H1 (cell line): ENCODE measurements around the gene SPRR1A. TPM values are rescaled to one million over a fixed set of nuclear protein-coding genes. Genes with fewer than 3 reads are reported as not detected.

Source experiments
- CTCF ChIP-seq, 3 experiments: IDR thresholded peaks; 1 replicate in 2 of 3; 2 replicates in 1 of 3; pipeline versions ENCODE4 v1.5.1 to v1.6.1; 2011; ENCODE audit warnings: low read length in 3 of 3, mild to moderate bottlenecking in 3 of 3, inconsistent platforms in 2 of 3, low read depth in 1 of 3, moderate library complexity in 1 of 3; ENCODE audit not compliant: insufficient read depth in 1 of 3; ENCODE audit errors: control extremely low read depth in 1 of 3
- EZH2 ChIP-seq: fragments of 200-600 bp; sonication (generic); IDR thresholded peaks from 2 replicates; pipeline ENCODE4 v1.7.1; 2012; ENCODE audit warnings: low read depth, mild to moderate bottlenecking, moderate library complexity, low read length, inconsistent platforms; ENCODE audit not compliant: severe bottlenecking
- JUN ChIP-seq: IDR thresholded peaks from 2 replicates; pipeline ENCODE4 v1.6.1; 2011; ENCODE audit warnings: low read depth, mild to moderate bottlenecking, improper control_type of control experiment, low read length
- SIX5 ChIP-seq: IDR thresholded peaks from 2 replicates; pipeline ENCODE4 v1.6.1; 2011; ENCODE audit warnings: mild to moderate bottlenecking, low read depth, low read length
- polyA plus RNA-seq, 7 experiments: library from polyadenylated mRNA; depleted of rRNA in 3 of 7; stranded (reverse) in 5 of 7; unstranded in 2 of 7; fragments of >200 nt in 5 of 7; fragments of 200-250 nt in 2 of 7; gene quantifications; 1 replicate in 5 of 7; 2 replicates in 1 of 7; 4 replicates in 1 of 7; pipeline versions ENCODE4 v1.2.1 to v1.2.3, GENCODE V29; 2011 to 2013; ENCODE audit warnings: missing spikeins in 2 of 7, mixed read lengths in 2 of 7
- total RNA-seq: library from RNA; stranded (reverse); fragmentation: NEBNext Ultra II Directional; extraction: Animal tissue kit (Norgen Biotek cat#: 25700); gene quantifications from 2 replicates; pipeline ENCODE4 v1.2.1, GENCODE V29; 2021
- TF ChIP-seq, protein P1 (sequence below): fragments of 300-600 bp; sonication (generic); IDR thresholded peaks from 2 replicates; pipeline ENCODE4 v1.7.1; 2012; ENCODE audit warnings: low read length, moderate library complexity, mild to moderate bottlenecking, inconsistent platforms; ENCODE audit not compliant: insufficient replicate concordance
- TF ChIP-seq, protein P2 (sequence below): IDR thresholded peaks from 2 replicates; pipeline ENCODE4 v1.6.1; 2012; ENCODE audit warnings: inconsistent platforms

SPRR1A gene
- total and polyA plus RNA-seq, 2 of the 8 experiments (the other 6 are each of a cell fraction or from before 2014, with no cell fraction given), result not detected

- TF ChIP-seq, protein P1, sequence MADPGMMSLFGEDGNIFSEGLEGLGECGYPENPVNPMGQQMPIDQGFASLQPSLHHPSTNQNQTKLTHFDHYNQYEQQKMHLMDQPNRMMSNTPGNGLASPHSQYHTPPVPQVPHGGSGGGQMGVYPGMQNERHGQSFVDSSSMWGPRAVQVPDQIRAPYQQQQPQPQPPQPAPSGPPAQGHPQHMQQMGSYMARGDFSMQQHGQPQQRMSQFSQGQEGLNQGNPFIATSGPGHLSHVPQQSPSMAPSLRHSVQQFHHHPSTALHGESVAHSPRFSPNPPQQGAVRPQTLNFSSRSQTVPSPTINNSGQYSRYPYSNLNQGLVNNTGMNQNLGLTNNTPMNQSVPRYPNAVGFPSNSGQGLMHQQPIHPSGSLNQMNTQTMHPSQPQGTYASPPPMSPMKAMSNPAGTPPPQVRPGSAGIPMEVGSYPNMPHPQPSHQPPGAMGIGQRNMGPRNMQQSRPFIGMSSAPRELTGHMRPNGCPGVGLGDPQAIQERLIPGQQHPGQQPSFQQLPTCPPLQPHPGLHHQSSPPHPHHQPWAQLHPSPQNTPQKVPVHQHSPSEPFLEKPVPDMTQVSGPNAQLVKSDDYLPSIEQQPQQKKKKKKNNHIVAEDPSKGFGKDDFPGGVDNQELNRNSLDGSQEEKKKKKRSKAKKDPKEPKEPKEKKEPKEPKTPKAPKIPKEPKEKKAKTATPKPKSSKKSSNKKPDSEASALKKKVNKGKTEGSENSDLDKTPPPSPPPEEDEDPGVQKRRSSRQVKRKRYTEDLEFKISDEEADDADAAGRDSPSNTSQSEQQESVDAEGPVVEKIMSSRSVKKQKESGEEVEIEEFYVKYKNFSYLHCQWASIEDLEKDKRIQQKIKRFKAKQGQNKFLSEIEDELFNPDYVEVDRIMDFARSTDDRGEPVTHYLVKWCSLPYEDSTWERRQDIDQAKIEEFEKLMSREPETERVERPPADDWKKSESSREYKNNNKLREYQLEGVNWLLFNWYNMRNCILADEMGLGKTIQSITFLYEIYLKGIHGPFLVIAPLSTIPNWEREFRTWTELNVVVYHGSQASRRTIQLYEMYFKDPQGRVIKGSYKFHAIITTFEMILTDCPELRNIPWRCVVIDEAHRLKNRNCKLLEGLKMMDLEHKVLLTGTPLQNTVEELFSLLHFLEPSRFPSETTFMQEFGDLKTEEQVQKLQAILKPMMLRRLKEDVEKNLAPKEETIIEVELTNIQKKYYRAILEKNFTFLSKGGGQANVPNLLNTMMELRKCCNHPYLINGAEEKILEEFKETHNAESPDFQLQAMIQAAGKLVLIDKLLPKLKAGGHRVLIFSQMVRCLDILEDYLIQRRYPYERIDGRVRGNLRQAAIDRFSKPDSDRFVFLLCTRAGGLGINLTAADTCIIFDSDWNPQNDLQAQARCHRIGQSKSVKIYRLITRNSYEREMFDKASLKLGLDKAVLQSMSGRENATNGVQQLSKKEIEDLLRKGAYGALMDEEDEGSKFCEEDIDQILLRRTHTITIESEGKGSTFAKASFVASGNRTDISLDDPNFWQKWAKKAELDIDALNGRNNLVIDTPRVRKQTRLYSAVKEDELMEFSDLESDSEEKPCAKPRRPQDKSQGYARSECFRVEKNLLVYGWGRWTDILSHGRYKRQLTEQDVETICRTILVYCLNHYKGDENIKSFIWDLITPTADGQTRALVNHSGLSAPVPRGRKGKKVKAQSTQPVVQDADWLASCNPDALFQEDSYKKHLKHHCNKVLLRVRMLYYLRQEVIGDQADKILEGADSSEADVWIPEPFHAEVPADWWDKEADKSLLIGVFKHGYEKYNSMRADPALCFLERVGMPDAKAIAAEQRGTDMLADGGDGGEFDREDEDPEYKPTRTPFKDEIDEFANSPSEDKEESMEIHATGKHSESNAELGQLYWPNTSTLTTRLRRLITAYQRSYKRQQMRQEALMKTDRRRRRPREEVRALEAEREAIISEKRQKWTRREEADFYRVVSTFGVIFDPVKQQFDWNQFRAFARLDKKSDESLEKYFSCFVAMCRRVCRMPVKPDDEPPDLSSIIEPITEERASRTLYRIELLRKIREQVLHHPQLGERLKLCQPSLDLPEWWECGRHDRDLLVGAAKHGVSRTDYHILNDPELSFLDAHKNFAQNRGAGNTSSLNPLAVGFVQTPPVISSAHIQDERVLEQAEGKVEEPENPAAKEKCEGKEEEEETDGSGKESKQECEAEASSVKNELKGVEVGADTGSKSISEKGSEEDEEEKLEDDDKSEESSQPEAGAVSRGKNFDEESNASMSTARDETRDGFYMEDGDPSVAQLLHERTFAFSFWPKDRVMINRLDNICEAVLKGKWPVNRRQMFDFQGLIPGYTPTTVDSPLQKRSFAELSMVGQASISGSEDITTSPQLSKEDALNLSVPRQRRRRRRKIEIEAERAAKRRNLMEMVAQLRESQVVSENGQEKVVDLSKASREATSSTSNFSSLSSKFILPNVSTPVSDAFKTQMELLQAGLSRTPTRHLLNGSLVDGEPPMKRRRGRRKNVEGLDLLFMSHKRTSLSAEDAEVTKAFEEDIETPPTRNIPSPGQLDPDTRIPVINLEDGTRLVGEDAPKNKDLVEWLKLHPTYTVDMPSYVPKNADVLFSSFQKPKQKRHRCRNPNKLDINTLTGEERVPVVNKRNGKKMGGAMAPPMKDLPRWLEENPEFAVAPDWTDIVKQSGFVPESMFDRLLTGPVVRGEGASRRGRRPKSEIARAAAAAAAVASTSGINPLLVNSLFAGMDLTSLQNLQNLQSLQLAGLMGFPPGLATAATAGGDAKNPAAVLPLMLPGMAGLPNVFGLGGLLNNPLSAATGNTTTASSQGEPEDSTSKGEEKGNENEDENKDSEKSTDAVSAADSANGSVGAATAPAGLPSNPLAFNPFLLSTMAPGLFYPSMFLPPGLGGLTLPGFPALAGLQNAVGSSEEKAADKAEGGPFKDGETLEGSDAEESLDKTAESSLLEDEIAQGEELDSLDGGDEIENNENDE, result no peak
- TF ChIP-seq JUN, result no peak
- TF ChIP-seq, protein P2, sequence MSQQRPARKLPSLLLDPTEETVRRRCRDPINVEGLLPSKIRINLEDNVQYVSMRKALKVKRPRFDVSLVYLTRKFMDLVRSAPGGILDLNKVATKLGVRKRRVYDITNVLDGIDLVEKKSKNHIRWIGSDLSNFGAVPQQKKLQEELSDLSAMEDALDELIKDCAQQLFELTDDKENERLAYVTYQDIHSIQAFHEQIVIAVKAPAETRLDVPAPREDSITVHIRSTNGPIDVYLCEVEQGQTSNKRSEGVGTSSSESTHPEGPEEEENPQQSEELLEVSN, result no peak
- TF ChIP-seq EZH2, result no peak
- no peak for TF ChIP-seq SIX5
- TF ChIP-seq CTCF (IDR thresholded peaks at IDR 0.05; ENCODE audit: control extremely low read depth in 1 of 3, insufficient read depth in 1 of 3, low read depth in 1 of 3, low read length in 3 of 3), result no peak
These were observed 16.4 kb downstream of the SPRR1A start (continued) for GRCh38 chr1:153000294-153000693.
